Fibroblast of the aortic adventitia (primary cell): ENCODE data around the gene DRC1. TPM values are rescaled to one million over a fixed set of nuclear protein-coding genes. Genes with fewer than 3 reads are reported as not detected.

Experiments used
- DNase-seq: peaks from one replicate; pipeline ENCODE4 v3.0.0-alpha.2; 2010; ENCODE audit warnings: low read depth
- H3K4me3 ChIP-seq: 2 replicates; pipeline ENCODE4 v1.5.1; 2011; ENCODE audit warnings: low read depth, mild to moderate bottlenecking, control low read depth, low read length, moderate library complexity
- total RNA-seq: library from RNA; depleted of rRNA; stranded (reverse); fragments of >200 nt; gene quantifications from 2 replicates; pipeline ENCODE4 v1.2.3, GENCODE V29; 2012; ENCODE audit warnings: low replicate concordance
- TF ChIP-seq, protein P1 (sequence below): IDR thresholded peaks from 2 replicates; pipeline ENCODE4 v1.5.1; 2011; ENCODE audit warnings: mild to moderate bottlenecking, low read length, control low read depth, inconsistent platforms; ENCODE audit not compliant: insufficient read depth

Gene DRC1
- total RNA-seq, 1 donor: not detected

DNA sequence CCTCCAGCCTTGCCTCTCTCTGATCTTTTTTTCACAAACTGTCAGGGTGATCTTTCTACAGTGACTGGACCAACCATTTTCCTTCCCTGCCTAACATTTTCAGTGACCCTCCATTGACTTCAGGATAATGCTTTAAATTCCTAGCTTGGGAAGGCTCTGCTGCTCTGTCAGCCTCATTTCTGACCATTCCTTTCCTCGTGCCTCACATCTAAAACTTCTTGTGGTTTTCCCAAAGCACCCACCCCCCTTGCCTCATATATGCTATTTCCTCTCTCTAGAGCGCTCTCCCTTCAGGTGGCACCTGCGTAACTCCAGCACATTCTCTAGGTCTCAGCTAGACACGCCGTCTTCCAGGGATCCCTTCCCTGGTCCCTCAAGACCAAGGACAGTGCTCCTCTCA lies 37.2 kb downstream of the DRC1 start:
- TF ChIP-seq, protein P1, sequence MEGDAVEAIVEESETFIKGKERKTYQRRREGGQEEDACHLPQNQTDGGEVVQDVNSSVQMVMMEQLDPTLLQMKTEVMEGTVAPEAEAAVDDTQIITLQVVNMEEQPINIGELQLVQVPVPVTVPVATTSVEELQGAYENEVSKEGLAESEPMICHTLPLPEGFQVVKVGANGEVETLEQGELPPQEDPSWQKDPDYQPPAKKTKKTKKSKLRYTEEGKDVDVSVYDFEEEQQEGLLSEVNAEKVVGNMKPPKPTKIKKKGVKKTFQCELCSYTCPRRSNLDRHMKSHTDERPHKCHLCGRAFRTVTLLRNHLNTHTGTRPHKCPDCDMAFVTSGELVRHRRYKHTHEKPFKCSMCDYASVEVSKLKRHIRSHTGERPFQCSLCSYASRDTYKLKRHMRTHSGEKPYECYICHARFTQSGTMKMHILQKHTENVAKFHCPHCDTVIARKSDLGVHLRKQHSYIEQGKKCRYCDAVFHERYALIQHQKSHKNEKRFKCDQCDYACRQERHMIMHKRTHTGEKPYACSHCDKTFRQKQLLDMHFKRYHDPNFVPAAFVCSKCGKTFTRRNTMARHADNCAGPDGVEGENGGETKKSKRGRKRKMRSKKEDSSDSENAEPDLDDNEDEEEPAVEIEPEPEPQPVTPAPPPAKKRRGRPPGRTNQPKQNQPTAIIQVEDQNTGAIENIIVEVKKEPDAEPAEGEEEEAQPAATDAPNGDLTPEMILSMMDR: no peak
- DNase-seq: no peak
- H3K4me3 ChIP-seq: no peak overlapping the region

GRCh38 chr2:26442301-26442700 lies 40.6 kb downstream of the DRC1 start:
- DNase-seq: no peak
- no peak overlapping the region for H3K4me3 ChIP-seq
- TF ChIP-seq, protein P1: no peak

GRCh38 chr2:26442707-26443106 lies 41.0 kb downstream of the DRC1 start:
- TF ChIP-seq, protein P1: no peak
- H3K4me3 ChIP-seq: no peak overlapping the region
- no peak for DNase-seq

DNA sequence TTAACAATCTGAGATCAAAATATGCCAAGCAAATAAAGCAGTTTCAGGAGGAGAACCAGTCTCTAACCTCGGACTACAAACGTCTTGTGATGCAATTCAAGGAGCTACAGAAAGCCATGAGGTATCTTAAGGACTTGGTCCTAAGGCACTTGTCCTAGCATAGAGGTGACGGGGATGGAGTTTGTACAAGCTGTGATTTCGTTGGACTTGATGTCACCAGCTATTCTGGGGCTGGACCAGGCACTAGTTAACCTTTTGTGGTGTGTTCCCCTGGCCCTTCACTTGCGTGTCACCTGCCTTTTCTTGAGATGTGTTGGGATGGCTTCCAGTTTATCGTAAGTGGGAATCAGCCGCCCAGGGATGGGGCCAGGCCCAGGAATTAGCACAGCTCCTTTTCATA lies 42.5 kb downstream of the DRC1 start:
- no peak overlapping the region for H3K4me3 ChIP-seq
- TF ChIP-seq, protein P1: no peak
- no peak for DNase-seq

DNA sequence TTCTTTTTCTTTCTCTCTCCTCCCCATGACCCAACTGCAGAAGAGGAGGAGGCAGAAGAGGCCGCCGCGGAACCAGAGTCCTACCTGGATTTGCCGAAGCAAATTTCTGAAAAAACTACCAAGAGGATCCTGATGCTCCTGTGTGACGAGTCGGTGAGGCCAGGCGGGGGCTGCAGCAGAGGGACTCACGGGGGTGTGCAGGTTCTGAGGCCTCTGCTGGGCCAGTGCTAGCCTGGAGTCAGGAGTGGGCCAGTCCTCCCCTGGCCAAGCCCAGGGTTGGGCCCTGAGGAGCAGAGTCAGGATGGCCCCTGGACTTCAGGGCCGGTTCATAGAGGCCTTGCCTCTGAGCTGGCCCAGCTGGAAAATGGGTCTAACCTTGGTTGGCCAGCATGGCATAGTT lies 46.9 kb downstream of the DRC1 start:
- TF ChIP-seq, protein P1: no peak
- no peak overlapping the region for H3K4me3 ChIP-seq
- DNase-seq: no peak

- no peak overlapping the region for H3K4me3 ChIP-seq
- TF ChIP-seq, protein P1: no peak
- DNase-seq: no peak
Observed at GRCh38 chr2:26449278-26450030, 47.7 kb downstream of the DRC1 start.

DNA sequence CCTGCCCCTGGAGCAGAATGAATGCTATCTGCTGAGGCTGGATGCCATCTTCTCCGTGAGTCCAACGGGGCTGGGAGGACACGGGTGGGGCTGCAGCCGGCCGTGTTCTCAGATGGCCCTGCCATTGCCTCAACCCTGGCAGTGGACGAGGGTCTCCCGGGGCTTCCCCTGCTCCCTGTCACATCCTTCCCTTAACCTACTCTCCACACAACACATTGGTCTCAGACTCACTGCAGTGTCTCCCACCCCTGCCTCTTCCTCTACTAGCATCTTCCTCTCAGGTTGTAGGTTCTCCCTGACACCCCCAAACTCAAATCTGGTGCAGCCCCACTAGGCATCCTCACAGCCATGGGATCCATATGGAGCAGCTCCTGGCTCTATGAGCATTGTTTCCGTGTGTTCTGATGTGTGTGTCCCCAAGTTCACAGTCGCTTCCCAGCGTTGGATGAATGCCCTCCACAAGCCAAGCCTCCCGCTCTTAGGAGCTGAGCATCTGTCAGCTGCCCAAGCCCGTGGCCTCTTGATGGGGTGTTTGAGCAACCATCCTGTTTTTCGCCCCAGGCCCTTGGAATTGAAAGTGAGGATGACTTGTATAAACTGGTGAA lies 48.4 kb downstream of the DRC1 start:
- TF ChIP-seq, protein P1: no peak
- no peak overlapping the region for H3K4me3 ChIP-seq
- no peak for DNase-seq
